HG02642 (cell line): ENCODE measurements around the gene HECA.

Experiments used
- ATAC-seq: cut with Tn5 transposase; IDR thresholded peaks from one replicate; pipeline ENCODE4 v1.9.1; 2021; ENCODE audit warnings: mild to moderate bottlenecking; ENCODE audit not compliant: unreplicated experiment, poor library complexity

HECA gene

GRCh38 chr6:139159016-139159415 is 24.1 kb downstream of the HECA start:
- ATAC-seq, result no peak

GRCh38 chr6:139161169-139161568 is 26.3 kb downstream of the HECA start:
- ATAC-seq, result no peak

DNA sequence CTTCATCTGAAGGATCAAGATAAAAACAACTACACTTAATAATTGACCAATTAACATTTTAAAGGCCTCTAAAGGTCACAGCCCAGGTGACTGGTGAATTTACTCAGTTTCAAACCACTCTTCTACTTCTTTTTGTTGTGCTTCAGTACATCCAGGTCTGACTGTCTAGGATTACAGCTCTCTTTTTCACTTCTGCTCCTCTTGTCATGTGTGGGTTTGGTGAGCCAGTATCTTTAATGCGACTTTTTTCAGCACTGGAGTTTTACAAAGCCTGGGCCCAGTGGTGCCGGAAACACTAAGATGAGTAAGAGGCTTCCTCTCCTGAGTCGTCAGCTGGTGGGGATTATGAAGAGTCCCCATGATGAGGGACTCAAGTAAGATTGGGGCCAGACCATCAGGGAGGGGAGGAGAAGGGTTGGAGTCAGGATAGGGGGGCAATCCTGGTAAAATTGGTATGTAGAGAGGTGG is 27.0 kb downstream of the HECA start:
- ATAC-seq, result peak; percentile 98

GRCh38 chr6:139164001-139164400 is 29.1 kb downstream of the HECA start:
- ATAC-seq, result no peak

DNA sequence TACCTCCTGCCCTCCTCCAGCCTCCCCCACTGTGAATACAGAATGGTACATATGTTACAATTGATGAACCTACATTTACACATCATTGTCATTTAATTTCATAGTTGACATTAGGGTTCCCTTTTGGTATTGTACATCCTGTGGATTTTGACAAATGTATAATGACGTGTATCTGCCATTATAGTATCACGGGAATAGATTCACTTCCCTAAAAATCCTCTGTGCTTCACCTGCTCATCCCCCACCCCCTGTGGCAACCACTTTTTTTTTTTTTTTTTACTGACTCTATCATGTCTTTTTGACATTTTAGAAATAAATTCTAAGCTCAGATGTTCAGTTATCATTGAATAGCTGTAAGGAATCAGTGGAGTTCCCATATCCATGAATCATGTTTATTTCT is 30.4 kb downstream of the HECA start:
- no peak for ATAC-seq

DNA sequence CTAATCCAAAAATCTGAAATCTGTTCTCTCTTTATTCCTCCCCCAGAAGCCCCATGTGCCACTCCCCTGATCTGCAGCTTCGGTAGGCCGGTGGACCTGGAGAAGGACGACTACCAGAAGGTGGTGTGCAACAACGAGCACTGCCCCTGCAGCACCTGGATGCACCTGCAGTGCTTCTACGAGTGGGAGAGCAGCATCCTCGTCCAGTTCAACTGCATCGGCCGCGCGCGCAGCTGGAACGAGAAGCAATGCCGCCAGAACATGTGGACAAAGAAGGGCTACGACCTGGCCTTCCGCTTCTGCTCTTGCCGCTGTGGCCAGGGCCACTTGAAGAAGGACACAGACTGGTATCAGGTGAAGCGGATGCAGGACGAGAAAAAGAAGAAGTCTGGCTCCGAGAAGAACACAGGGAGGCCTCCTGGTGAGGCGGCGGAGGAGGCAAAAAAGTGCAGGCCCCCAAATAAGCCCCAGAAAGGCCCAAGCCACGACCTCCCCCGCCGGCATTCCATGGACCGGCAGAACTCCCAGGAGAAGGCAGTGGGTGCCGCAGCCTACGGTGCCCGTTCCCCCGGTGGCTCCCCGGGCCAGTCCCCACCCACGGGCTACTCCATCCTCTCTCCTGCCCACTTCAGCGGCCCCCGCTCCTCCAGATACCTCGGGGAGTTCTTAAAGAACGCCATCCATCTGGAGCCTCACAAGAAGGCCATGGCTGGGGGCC is 31.5 kb downstream of the HECA start:
- ATAC-seq, result no peak

GRCh38 chr6:139166956-139167313 is 32.1 kb downstream of the HECA start:
- no peak for ATAC-seq

DNA sequence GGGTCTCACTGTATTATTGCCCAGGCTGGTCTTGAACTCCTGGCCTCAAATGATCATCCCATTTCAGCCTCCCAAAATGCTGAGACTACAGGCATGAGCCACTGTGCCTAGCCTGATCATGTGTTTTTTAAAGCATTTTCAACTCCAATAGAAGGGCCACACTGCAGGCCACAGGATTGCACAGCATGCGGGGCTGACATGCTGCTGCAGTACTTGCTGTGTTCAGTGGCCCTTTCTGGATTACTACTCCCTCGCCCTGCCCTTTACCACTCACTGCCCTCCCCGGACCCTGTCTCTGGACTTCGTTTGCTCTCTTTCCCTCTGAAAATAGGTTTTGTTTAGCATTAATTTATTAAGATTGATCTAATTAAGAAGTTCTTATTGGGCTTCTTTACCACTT is 37.3 kb downstream of the HECA start:
- no peak for ATAC-seq

DNA sequence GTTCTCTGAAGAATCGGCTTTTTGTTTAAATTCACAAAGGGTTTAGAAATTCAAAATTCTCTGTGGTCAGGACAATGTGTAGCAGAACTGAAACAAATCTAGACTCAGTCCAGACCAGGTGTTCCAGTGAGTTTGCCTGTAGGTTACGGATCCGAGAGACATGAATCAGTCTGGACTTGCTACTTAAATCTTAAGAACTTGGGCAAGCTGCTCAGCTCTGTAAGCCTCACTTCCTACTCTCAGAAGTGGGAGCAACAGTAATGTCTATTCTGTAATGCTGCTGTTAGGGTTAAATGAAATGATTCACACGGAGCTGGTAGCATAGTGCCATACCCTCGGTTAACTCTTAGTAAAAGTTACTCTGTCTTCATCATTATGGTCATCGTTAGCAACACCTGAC is 37.7 kb downstream of the HECA start:
- no peak for ATAC-seq

GRCh38 chr6:139173172-139173571 is 38.3 kb downstream of the HECA start:
- ATAC-seq, result no peak

GRCh38 chr6:139173822-139174221 is 38.9 kb downstream of the HECA start:
- ATAC-seq, result no peak

DNA sequence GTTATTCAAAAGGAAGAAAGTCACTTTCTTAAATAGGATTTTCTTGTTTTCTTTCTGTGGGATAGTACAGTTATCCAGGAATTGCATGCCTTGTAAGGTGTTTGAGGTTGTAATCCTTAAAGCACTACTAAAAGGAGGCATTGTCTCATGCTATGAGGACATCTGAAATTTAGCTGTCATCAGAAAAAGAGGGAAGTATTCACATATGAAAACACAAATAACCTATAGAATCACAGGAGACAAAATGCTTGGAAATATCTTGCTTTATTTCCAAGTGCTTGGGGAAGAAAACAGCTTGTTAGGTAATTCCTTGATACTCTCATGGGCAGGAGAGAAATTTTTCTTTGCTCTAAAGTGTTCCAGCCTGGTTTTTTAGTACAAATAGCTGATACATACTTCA is 40.1 kb downstream of the HECA start:
- ATAC-seq, result no peak

DNA sequence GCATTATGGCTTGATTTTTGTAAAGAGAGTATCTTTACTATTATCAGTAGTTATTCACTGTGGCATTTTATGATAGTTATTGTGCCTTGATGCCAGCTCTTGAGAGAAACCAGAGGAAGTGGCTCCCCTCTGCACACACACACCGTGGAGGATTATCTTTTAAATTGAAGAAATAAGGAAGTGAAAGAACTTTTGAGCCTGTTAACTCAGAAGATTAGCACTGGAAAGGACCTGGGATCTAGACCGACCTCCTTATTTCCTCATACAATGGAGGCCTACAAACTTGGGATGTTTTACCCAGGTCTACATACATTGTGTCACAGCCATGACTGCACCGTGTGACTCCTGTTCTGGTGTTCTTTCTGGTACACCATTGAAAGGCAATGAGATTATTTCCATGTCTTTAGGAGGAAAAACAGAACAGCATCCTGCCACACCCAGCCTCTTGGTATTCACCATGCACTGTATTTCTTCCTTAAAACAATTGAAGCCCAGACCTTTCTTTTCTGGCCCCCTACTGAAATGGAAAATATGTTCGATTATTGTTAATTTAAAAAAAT is 40.6 kb downstream of the HECA start:
- ATAC-seq, result peak; percentile 48

GRCh38 chr6:139181236-139181635 is 46.4 kb downstream of the HECA start:
- ATAC-seq, result no peak

GRCh38 chr6:139184047-139184446 is 49.2 kb downstream of the HECA start:
- no peak for ATAC-seq

- no peak for ATAC-seq
Measured at GRCh38 chr6:139184459-139184858, 49.6 kb downstream of the HECA start.

DNA sequence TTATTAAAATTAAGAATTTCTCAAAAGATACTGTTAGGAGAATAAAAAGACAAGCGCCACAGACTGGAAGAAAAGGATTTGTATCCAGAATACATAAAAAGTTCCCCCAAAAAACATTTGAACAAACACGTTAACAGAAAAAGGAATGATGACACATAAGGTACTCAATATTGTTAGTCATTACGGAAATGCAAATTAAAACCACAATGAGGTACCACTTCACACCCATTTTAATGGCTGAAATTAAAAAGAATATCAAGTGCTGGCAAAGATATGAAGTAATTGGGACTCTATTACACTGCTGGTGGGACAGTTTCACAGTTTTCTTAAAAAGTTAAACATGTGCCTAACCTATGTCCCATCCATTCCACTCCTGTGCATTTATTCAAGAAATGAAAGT is 51.4 kb downstream of the HECA start:
- ATAC-seq, result no peak

DNA sequence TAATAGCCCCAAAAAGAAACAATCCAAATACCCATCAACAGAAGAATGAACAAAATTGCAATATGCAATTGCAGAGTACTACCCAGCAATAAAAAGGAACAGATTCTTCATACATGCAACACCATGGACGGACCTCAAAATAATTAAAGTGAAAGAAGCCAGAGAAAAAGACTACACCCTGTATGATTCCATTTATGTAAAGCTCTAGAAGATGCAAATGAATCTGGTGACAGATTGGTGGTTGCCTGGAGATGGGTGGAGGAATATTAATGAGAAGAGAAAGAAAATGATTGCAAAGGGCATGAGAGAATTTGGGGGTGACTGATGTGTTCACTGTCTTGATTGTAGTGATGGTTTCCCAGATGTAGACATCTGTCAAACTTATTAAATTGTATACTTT is 51.8 kb downstream of the HECA start:
- ATAC-seq, result no peak

DNA sequence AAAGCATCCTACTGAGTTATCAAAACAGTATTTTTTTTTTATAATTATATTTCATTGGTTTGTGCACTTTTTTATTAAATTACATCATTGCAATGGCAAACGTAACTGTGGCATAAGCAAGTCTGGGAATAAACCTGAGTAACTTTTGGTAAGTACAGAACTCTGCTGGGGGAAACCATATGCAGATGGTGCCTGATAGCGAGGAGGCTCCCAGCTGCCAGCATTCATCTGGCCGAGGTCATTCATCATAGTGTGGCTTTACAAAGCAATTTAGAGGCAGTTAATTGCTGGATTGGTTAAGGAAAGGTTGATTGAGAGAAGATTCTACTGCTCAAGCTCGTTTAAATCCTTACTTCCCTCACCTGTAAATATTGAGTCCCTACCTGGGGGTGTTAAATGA is 52.6 kb downstream of the HECA start:
- no peak for ATAC-seq

- ATAC-seq, result no peak
Measured at GRCh38 chr6:139189665-139190064, 54.8 kb downstream of the HECA start.

GRCh38 chr6:139194740-139195139 is 59.9 kb downstream of the HECA start:
- no peak for ATAC-seq

- no peak for ATAC-seq
Measured at GRCh38 chr6:139198529-139199288, 63.8 kb downstream of the HECA start.
